HG02840 (cell line): Measurements from ENCODE around the gene TIMP2.
"Not testable (repeated sequence)": the region's sequence is repeated elsewhere in the genome, so short reads cannot be mapped to it uniquely, and the experiment has no call there.

Experiments
- ATAC-seq: cut with Tn5 transposase; IDR thresholded peaks from one replicate; pipeline ENCODE4 v1.9.1; 2021; ENCODE audit warnings: mild to moderate bottlenecking, moderate library complexity, moderate number of reproducible peaks; ENCODE audit not compliant: unreplicated experiment, low FRiP score

Gene TIMP2, protein sequence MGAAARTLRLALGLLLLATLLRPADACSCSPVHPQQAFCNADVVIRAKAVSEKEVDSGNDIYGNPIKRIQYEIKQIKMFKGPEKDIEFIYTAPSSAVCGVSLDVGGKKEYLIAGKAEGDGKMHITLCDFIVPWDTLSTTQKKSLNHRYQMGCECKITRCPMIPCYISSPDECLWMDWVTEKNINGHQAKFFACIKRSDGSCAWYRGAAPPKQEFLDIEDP

DNA sequence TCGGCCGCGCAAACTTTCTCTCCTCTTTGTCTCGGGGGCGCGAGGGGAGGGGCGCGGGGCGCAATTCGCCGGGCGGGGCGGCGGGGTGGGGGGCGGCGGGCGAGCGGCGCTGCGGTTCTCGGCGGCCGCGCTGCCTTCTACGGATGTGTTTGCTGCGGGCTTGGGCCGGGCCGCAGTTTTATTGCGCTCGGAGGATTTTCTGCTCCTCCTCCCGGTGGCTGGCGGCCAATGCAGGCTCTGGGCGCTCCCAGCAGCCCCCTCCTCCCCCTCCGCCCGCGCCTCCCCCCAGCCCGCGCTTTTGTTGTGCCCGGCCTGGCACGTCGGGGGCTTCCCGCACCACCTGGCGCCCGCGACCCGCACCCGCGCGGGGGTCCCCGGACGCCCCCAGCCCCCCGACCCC, at the start of gene TIMP2:
Gene TIMP2, minus strand, starts transcription at position 154 of the 400 bp plus-strand sequence. CDS start 299 bp downstream, outside the sequence.
- no peak for ATAC-seq

DNA sequence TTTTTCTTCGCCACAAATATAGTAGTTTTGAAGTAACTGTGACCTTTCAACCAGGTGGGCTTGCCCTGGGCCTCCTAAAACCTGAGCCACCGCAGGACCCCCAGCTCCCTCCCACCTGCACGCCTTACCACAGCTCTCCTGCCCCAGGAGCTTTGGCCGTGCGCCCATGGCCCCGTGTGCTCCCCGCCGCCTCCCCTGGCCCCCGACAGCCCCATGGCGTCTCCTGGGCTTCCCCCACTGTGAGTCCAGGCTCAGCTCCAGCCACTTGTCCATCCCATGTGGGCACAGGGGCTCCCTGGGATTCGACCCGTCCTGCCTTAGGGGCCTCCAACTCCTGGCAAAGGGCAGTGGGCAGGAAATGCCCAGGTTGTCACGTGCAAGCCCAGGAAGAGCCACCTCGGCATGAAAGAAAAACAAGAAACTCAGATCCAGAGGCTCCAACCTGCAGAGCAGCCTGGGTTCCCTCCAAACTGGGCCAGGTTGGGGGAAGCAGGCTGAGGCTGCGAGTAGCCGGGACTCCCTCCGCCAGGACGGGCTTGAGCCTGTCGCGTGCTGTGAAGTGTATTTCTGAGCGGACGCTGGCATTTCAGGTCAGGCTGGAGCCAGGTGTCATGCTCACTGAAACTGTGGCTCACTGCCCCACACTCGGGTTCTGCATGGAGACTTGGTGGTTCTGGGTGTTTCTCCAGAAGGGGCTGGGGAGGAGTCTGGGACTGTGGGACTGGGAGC, 48.8 kb upstream of the TIMP2 start:
- no peak for ATAC-seq

DNA sequence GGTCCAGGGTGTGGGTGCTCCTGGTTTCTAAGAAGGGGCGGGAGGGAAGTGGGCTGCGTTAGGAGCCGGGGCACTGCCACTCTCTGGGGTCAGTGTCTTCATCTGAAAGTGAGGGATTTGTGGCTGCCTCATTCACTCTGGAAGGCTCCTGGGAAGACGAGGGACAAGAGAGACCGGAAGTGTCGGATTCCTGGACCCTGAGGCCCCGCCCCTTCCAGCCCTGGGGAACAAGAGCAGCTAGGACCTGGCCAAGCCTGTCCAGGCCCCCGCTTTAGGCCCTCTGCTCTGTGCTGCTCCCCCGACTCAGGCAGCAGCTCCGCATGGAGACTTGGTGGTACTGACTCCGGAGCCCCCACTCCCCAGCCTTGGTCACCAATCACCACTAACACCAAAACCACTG, 48.0 kb upstream of the TIMP2 start:
- ATAC-seq: no peak

DNA sequence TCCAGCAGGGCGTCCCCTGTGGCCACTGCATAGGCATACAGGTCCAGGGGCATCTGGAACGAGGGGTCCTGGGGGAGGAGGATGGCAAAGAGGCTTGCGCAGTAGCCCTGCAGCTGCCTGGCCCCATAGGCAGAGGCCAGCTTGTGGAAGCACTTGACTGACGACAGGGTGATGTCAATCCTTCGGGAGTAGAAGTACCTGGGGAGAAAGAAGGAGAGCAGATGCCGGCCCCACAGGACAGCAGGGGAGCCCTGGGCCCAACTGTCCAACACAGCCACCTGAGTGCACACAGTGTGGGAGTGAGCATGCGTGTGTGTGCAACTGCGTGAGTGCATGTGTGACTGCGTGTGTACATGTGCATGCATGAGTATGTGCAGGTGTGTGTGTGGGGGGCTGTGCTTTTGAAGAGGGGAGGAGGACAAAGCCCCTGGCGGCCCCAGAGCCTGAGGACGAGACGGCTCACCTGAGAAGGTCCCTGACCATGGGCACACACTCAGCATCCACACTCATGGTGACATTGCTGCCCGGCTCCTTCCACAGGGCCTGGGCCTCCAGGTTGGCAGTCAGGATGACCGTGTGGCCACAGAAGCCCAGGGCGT, 47.4 kb upstream of the TIMP2 start:
- ATAC-seq: no peak

DNA sequence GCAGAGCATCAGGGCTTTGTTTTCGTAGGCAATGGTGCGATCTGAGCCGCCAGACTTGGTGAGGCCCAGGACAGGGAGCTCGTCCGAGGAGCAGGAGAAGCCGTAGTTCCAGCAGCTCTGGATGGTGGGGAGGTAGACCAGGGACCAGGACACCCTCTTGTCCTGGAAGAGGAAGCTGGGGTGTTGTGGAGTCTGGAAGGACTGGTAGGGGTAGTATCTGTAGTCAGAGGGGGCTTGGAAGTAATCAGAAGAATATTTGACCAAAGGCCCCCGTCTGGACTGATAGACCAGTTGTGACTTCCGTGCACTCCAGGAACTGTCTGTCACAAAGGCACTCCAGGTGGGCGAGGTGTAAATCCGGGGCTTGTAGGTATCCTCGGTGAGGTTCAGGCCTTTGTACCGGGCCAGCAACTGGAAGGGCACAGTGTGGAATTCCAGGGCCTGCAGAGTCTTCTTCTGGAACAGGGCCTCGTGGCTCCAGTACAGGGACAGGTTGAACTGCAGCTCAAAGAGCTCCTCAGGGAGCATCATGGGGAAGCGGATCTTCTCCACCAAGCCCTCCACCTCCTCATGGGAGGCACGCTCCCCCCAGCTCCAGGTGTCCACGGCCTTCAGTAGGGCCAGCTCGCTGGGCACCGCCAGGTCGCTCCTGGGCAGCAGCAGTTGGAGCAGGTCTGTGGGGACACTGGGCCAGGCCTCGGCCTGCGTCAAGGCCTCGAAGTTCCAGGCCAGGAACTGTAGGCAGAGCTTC, 46.7 kb upstream of the TIMP2 start:
- no peak for ATAC-seq

DNA sequence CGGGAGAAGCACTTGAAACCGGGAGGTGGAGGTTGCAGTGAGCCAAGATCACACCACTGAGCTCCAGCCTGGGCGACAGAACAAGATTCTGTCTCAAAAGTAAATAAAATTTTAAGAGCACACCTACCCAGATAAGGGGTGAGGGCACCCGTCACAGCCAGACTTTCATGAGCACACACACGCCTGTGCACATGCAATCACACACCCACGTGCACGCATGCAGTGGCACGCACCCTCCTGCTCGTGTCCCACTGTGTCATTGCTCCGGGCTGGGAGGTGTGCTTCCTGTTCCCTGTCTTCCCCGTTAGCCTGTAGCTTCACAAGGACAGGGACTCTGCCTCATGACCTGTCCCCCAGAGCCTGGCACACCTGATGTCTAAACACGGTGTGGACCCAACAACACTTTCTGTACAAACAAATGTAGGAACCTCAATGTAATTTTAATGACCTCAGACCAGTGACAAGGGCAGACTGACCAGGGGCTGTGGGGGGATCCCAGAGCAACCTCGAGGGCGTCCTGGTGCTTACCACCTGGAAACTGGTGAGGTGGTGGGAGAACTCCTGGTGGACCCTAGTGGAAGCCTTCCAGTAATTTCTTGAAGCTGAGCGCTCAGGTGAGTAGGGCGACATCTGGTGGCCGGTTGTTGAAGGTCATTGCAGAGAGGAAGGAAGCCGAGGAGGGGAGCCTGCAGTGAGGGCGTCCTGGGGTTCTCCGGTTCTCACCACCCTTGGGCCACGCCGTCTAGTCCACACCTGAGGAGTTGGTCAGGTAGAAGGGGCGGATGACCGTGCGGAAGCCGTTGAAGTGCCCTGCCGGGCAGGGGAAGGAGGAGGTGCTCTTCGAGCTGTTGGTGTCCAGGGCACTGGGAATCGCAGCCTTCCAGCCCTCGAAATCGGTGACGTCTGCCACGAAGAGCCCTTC, 45.9 kb upstream of the TIMP2 start:
- ATAC-seq: no peak

DNA sequence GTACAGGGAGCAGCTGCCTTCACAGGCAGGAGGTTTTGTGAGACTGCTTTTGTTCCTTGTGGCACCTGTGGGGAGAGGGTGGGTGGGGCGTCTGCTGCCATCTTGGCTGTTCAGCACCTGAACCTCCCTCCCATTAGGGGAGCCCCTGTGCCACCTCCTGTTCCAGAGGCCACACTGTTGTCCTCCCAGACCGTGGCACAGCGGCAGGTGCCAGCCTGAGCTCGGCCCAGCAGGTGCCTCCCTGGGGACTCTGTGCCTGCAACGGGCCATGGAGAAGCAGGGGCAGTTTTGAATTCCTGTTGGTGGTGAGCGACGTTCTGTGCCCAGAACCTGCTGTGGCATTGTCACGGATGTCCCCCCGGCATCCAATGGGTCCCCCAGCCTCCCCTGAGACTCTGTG, 44.7 kb upstream of the TIMP2 start:
- ATAC-seq: no peak

DNA sequence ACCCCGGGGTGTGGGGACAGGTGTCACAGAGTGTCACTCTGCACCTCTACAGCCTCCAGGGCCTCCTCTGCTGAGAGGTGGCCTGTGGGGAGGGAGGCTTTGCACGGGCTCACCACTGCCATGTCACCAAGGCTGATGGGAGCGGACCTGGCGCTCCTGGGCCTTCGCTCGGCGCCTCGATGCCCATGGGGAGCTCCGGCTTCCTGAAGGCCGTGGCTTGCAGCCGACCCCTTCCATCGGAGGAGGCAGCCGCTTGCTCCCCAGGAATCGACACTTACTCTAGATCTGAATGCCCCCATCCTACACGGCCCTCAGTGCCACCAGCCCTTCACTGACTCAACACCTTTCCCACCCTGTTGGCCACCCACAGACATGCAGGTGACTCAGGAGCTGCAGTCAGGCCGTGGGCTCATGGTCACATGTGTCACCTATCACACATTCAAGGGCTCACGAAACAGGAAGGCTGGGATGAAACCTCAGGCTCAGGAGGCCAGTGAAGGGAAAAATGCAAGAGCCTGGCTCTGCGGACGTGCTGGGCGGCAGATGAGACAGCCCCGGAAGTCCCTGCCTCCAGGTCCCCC, 42.7 kb upstream of the TIMP2 start:
- ATAC-seq: no peak

DNA sequence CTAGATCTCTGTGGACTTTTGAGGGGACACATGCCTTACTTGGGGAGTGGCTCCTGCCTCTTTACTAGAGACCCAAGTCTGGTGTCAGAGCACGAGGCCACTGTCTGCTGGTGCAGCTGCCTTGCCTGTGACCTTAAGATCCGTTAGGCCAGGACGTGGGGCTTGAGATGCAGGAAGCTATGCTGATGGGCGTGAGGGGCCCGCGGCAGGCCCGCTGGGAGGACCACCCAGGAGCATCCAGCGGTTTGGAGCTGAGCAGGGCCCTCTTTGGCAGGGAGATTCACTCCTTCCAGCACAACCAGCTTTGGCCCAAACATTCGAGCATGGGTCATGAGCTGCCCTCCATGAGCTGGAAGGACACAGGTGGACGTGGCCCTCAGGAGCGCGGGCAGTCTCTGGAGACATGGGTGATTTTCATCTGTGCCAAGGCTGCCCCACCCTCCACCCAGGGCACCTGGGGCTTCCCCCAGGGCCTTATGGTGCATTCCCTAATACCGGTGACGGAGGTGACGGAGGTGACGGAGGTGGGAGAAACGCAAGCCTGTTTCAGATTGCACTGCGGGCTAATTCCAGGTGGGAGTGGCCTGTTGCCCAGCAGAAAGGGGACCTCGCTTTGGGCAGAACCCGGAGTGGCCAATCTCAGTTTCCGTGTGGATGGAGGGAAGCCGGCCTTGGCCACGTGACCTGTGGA, 41.9 kb upstream of the TIMP2 start:
- ATAC-seq: no peak

DNA sequence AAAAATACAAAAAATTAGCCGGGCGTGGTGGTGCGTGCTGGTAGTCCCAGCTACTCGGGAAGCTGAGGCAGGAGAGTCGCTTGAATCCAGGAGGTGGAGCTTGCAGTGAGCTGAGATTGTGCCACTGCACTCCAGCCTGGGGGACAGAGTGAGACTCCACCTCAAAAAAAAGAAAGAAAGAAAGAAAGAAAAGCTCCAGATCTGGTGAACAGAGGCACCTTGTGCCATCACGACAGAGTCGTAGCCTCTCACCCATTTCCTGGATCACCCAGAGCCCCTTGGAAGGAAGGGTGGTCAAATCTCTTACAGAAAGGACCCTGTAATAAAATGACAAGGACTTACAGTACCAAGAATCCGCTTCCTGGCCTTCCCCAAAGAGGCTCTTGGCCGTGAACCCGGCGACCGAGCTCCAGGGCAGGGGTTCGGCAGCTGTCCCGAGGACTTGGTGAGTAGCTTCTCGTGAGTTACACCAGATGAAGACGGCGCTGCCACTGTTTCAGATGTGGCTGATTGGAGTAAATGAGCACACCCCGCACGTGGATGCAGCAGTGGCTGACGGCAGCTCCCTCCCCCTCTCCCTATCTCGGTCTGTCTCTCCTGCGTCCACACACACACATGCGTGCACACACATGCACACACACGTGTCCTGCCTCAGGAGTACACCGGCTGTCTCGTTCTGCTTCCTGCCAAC, 41.1 kb upstream of the TIMP2 start:
- no peak for ATAC-seq

DNA sequence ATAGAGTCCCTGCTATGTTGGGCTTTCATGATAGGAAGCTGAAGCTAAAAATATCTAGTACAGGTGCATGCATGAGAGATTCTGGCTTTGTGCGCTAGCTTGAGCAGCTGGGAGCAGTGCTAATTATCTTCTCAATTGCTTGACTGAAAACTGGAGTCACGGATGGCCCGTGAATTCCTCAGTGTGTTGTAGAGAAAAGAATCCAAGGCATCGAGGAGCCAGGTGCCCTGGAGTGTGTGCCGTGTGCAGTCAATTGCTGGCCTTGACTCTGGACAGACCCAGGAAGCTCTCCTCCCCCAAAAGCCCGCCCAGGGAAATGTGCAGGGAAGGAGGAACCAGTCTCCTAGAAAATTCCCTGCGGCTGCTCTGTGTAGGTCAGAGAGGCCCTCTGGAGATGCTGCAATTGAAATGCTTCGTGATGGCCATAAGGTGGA, 40.3 kb upstream of the TIMP2 start:
- no peak for ATAC-seq

DNA sequence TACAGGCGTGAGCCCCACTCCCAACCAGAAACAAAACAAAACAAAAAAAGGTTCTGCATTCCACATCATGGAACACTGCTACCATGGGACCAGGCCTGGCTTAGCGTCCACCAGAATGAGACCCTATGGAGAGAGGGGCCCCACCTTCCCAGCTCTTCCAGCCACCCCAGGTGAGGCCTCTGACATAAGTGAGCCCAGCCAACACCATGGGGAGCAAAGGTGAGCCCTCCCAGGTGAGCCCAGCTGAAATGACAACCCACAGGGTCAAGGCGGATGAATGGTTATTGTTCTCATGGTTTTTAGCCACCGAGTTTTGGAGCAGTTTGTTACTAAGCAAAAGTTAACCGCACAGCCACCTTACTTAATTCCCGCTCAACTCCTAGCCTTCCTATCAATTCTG, 38.2 kb upstream of the TIMP2 start:
- no peak for ATAC-seq

DNA sequence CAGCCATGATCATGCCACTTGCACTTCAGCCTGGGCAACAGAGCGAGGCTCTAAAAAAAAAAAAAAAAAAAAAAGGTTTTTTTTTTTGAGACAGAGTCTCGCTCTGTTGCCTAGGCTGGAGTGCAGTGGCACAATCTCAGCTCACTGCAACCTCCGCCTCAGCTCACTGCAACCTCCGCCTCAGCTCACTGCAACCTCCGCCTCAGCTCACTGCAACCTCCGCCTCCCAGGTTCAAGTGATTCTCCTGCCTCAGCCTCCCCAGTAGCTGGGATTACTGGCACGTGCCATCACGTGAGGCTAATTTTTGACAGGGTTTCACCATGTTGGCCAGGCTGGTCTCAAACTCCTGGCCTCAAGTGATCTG, 37.8 kb upstream of the TIMP2 start:
- ATAC-seq: not testable (repeated sequence)

DNA sequence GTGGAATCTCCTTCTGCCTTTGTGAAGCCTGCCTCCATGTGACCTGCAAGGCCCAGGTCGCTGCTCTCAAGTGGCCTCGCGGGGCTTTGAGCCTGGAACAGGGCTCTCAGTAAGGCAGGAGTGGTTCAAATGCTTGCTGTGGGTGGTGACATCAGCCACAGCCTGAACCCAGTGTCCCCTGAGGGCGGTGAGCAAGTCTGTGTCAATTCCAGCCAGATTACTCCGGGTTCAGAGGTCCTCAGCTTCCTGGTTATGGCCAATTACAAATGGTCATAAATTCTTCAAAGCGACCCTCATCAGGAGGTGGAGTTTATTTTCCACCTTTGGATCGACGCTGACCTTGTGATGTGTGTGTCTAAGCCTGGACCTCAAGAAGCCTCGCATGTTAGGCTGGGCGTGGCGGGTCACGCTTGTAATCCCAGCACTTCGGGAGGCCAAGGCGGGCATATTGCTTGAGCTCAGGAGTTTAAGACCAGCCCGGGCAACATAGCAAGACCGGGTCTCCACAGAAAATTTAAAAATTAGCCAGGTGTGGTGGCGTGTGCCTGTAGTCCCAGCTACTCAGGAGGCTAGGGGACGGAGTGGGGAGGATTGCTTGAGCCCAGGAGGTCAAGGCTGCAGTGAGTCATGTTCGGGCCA, 37.3 kb upstream of the TIMP2 start:
- ATAC-seq: no peak

DNA sequence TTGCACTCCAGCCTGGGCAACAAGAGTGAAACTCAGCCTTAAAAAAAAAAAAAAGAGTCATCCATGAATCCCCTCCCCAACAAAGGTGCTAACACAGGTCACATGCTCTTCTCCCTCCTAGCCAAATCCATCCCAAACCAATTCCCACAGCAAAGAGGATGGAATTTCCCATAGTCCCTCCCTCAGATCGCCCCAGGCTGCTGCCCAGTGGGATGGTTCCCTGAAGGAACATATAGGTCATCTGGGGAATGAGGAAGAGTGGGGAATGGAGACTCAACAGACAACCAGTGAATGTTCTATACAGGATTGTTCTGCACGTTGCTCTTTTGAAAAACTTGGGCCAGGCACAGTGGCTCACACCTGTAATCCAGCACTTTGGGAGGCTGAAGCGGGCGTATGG, 36.4 kb upstream of the TIMP2 start:
- ATAC-seq: no peak

DNA sequence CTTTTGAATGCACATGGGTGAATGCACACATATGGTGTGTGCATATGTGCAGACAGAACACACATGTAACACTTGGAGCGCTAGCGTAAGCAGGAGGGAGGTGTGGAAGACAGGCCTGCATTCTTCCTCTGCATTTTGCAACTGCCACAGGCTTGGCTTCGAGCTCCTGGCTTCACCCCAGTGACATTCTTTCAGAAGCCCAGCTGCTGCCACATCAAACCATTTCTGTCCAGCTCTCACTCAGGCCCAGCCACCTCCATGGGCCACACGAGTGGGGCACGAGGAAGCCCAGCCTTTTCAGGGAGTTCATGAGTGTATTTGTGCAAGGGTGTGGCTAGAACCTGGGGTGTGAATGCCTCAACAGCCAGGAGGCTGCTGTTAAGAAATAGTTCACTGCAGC, 35.7 kb upstream of the TIMP2 start:
- ATAC-seq: no peak

DNA sequence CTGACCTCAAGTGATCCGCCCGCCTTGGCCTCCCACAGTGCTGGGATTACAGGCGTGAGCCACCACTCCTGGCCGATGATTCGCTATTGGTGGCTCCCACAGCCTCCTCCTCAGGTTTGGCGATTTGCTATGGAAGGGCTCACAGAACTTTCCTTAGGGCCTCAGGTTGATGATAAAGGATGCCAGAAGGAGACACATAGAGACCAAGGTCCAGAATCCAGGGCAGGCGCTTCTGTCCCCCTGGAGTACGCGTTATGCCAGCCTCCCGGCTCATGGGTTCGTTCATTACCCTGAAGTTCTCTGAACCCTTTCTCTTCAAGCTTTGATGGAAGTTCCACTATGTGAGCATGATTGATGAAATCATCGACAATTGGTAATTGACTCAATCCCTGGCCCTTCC, 34.6 kb upstream of the TIMP2 start:
- no peak for ATAC-seq

DNA sequence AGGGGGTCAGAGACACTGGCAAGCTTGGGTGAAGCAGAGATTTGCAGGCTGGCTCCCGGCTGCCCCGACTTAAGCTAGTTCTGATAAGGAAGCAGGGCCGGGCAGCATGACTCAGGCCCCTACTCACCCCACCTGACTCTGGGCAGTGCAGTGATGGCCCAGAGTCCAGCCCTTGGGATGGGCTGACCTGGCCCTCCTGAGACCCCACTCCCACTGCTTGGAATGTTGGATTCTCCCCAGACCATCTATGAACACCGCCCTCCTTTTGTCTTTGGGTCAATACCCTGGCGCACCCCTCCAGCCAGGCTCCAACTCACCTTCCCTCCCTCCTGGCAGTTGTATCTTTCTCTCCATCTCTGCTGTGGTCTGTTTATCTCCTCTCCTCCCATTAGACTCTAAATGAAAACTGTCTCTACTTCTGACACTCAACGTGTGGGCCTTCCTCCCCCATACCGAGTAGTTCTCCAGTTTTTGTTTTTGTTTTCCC, 33.5 kb upstream of the TIMP2 start:
- ATAC-seq: no peak
